GM12864 (cell line): ENCODE data around the gene NRROS.

ENCODE experiments used
- DNase-seq: peaks from one replicate; pipeline ENCODE4 v3.0.0-alpha.2; 2011; ENCODE audit warnings: low read depth
- H3K4me3 ChIP-seq: 2 replicates; pipeline ENCODE4 v1.5.1; 2011; ENCODE audit warnings: mild to moderate bottlenecking, low read depth, low read length, control low read depth
- TF ChIP-seq, protein P1 (sequence below): IDR thresholded peaks from 2 replicates; pipeline ENCODE4 v1.5.1; 2011; ENCODE audit warnings: low read depth, mild to moderate bottlenecking, moderate library complexity, low read length, control low read depth, inconsistent platforms; ENCODE audit errors: missing control alignments

NRROS gene

DNA sequence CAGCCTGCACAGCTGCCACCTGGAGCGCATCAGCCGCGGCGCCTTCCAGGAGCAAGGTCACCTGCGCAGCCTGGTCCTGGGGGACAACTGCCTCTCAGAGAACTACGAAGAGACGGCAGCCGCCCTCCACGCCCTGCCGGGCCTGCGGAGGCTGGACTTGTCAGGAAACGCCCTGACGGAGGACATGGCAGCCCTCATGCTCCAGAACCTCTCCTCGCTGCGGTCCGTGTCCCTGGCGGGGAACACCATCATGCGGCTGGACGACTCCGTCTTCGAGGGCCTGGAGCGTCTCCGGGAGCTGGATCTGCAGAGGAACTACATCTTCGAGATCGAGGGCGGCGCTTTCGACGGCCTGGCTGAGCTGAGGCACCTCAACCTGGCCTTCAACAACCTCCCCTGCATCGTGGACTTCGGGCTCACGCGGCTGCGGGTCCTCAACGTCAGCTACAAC lies 20.4 kb downstream of the NRROS start:
- DNase-seq, result no peak
- TF ChIP-seq, protein P1, sequence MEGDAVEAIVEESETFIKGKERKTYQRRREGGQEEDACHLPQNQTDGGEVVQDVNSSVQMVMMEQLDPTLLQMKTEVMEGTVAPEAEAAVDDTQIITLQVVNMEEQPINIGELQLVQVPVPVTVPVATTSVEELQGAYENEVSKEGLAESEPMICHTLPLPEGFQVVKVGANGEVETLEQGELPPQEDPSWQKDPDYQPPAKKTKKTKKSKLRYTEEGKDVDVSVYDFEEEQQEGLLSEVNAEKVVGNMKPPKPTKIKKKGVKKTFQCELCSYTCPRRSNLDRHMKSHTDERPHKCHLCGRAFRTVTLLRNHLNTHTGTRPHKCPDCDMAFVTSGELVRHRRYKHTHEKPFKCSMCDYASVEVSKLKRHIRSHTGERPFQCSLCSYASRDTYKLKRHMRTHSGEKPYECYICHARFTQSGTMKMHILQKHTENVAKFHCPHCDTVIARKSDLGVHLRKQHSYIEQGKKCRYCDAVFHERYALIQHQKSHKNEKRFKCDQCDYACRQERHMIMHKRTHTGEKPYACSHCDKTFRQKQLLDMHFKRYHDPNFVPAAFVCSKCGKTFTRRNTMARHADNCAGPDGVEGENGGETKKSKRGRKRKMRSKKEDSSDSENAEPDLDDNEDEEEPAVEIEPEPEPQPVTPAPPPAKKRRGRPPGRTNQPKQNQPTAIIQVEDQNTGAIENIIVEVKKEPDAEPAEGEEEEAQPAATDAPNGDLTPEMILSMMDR, result no peak
- no peak overlapping the region for H3K4me3 ChIP-seq

- H3K4me3 ChIP-seq, result no peak overlapping the region
- no peak for DNase-seq
- TF ChIP-seq, protein P1, result no peak
Observed at GRCh38 chr3:196660381-196661166, 21.1 kb downstream of the NRROS start.

DNA sequence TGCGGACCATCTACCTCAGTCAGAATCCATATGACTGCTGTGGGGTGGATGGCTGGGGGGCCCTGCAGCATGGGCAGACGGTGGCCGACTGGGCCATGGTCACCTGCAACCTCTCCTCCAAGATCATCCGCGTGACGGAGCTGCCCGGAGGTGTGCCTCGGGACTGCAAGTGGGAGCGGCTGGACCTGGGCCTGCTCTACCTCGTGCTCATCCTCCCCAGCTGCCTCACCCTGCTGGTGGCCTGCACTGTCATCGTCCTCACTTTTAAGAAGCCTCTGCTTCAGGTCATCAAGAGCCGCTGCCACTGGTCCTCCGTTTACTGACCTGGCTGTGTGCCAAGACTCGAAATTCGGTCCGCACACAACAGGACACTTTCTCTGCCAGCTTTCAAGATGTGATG lies 21.9 kb downstream of the NRROS start:
- TF ChIP-seq, protein P1, result no peak
- H3K4me3 ChIP-seq, result no peak overlapping the region
- DNase-seq, result no peak

- DNase-seq, result no peak
- TF ChIP-seq, protein P1, result no peak
- no peak overlapping the region for H3K4me3 ChIP-seq
Observed at GRCh38 chr3:196662033-196662432, 22.5 kb downstream of the NRROS start.

GRCh38 chr3:196662711-196663571 lies 23.4 kb downstream of the NRROS start:
- DNase-seq, result no peak
- TF ChIP-seq, protein P1, result no peak
- H3K4me3 ChIP-seq, result no peak overlapping the region

GRCh38 chr3:196666001-196666867 lies 26.7 kb downstream of the NRROS start:
- no peak overlapping the region for H3K4me3 ChIP-seq
- DNase-seq, result no peak
- TF ChIP-seq, protein P1, result no peak
